DOHH2 (cell line): ENCODE data around the gene BRICD5.

Experiments used
- CTCF ChIP-seq: fragments of 200-600 bp; sonication (generic); IDR thresholded peaks from one replicate; pipeline ENCODE4 v1.5.1; 2014; ENCODE audit warnings: antibody characterized with exemption, mild to moderate bottlenecking, low read depth, low read length; ENCODE audit not compliant: poor library complexity, severe bottlenecking
- EZH2phosphoT487 ChIP-seq: fragments of 200-600 bp; sonication (generic); IDR thresholded peaks from 2 replicates; pipeline ENCODE4 v1.6.1; 2017; ENCODE audit warnings: borderline replicate concordance, mild to moderate bottlenecking, antibody characterized with exemption, low read length, moderate library complexity, mixed read lengths

- TF ChIP-seq CTCF = no peak
- no peak for TF ChIP-seq EZH2phosphoT487
Observed at GRCh38 chr16:2223221-2223941, 12.7 kb upstream of the BRICD5 start, which contains the start of gene E4F1.
